ENCODE measurements around the gene PON3. TPM values are rescaled to one million over a fixed set of nuclear protein-coding genes. Genes with fewer than 3 reads are reported as not detected.

PON3 gene
- total and polyA plus RNA-seq, 2 of the 13 experiments (the other 11 are each of a cell fraction or from before 2014, with no cell fraction given): 23.6 to 37.8 TPM

DNA sequence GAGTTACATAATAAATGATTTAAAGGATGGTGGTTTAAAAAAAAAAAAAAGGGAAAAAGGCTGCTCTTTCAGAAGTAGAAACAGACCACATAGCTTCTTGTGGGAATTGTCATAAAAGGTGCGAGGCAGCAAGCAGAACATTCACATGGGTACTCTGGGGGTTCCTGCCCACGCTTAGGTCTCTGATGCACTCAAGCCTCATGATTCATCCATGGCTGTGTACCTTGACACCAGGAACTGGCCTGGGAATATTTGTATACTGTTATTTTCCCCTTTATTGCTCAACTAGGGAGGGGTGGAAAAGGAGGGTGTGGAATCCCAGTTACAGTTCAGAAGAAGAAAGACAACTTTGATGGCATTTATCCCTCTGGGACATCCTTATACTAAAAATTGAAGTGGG lies 34.7 kb upstream of the PON3 start (continued):
- TF ChIP-seq, protein P1, sequence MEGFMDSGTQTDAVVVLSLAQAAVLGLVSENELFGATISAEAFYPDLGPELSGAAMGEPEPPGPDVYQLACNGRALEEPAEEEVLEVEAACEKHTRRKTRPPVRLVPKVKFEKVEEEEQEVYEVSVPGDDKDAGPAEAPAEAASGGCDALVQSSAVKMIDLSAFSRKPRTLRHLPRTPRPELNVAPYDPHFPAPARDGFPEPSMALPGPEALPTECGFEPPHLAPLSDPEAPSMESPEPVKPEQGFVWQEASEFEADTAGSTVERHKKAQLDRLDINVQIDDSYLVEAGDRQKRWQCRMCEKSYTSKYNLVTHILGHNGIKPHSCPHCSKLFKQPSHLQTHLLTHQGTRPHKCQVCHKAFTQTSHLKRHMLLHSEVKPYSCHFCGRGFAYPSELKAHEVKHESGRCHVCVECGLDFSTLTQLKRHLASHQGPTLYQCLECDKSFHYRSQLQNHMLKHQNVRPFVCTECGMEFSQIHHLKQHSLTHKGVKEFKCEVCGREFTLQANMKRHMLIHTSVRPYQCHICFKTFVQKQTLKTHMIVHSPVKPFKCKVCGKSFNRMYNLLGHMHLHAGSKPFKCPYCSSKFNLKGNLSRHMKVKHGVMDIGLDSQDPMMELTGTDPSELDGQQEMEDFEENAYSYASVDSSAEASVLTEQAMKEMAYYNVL (CRISPR knock-in tag; IDR thresholded peaks at IDR 0.05; ENCODE audit: borderline replicate concordance): 0 out of 2 replicates have a peak, but pooled peaks have one; percentile 18
- TF ChIP-seq HNF4A (CRISPR knock-in tag; IDR thresholded peaks at IDR 0.05) (peak; percentile 62), ZKSCAN8 (CRISPR knock-in tag; IDR thresholded peaks at IDR 0.05; ENCODE audit: borderline replicate concordance) (no peak; the same call in 1 of the 2 replicates), ZNF562 (CRISPR knock-in tag; IDR thresholded peaks at IDR 0.05; ENCODE audit: borderline replicate concordance) (no peak), ERF (CRISPR knock-in tag; IDR thresholded peaks at IDR 0.05) (peak; percentile 61; the same call in 1 of the 2 replicates), ZNF331 (CRISPR knock-in tag; IDR thresholded peaks at IDR 0.05) (peak; percentile 42; the same call in 1 of the 2 replicates), JUND (CRISPR knock-in tag; IDR thresholded peaks at IDR 0.05) (peak; percentile 68), ZNF530 (CRISPR knock-in tag; IDR thresholded peaks at IDR 0.05; ENCODE audit: low read depth) (no peak), GATAD2A (CRISPR knock-in tag; IDR thresholded peaks at IDR 0.05) (peak; percentile 90), ZNF605 (CRISPR knock-in tag; IDR thresholded peaks at IDR 0.05) (no peak), CREB1 (IDR thresholded peaks at IDR 0.05) (no peak), CREB1 (CRISPR knock-in tag; IDR thresholded peaks at IDR 0.05) (peak; percentile 28; the same call in 1 of the 2 replicates), MZF1 (CRISPR knock-in tag; IDR thresholded peaks at IDR 0.05; ENCODE audit: borderline replicate concordance) (no peak), KLF16 (CRISPR knock-in tag; IDR thresholded peaks at IDR 0.05) (peak in 1 of 2 experiments; percentile 54; a peak in 1 of 4 replicates), NCOA2 (CRISPR knock-in tag; IDR thresholded peaks at IDR 0.05) (peak; percentile 61), NFKBIZ (CRISPR knock-in tag; IDR thresholded peaks at IDR 0.05) (0 out of 2 replicates have a peak, but pooled peaks have one; percentile 58), FOSL1 (CRISPR knock-in tag; IDR thresholded peaks at IDR 0.05; ENCODE audit: borderline replicate concordance) (peak; percentile 53; the same call in 1 of the 2 replicates), KDM1A (CRISPR knock-in tag; IDR thresholded peaks at IDR 0.05) (0 out of 2 replicates have a peak, but pooled peaks have one; percentile 32), RBM22 (optimal IDR thresholded peaks at IDR 0.05; ENCODE audit: low read length) (no peak), ZNF232 (CRISPR knock-in tag; IDR thresholded peaks at IDR 0.05; ENCODE audit: borderline replicate concordance) (no peak), ZNF124 (CRISPR knock-in tag; IDR thresholded peaks at IDR 0.05) (0 out of 2 replicates have a peak, but pooled peaks have one; percentile 33), NFIC (IDR thresholded peaks at IDR 0.05; ENCODE audit: low read length) (peak; percentile 60; the same call in 1 of the 2 replicates), ZNF143 (CRISPR knock-in tag; IDR thresholded peaks at IDR 0.05) (no peak)
- TF ChIP-seq, protein P2, sequence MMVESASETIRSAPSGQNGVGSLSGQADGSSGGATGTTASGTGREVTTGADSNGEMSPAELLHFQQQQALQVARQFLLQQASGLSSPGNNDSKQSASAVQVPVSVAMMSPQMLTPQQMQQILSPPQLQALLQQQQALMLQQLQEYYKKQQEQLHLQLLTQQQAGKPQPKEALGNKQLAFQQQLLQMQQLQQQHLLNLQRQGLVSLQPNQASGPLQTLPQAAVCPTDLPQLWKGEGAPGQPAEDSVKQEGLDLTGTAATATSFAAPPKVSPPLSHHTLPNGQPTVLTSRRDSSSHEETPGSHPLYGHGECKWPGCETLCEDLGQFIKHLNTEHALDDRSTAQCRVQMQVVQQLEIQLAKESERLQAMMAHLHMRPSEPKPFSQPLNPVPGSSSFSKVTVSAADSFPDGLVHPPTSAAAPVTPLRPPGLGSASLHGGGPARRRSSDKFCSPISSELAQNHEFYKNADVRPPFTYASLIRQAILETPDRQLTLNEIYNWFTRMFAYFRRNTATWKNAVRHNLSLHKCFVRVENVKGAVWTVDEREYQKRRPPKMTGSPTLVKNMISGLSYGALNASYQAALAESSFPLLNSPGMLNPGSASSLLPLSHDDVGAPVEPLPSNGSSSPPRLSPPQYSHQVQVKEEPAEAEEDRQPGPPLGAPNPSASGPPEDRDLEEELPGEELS (CRISPR knock-in tag; IDR thresholded peaks at IDR 0.05): peak; percentile 78
- TF ChIP-seq, protein P3, sequence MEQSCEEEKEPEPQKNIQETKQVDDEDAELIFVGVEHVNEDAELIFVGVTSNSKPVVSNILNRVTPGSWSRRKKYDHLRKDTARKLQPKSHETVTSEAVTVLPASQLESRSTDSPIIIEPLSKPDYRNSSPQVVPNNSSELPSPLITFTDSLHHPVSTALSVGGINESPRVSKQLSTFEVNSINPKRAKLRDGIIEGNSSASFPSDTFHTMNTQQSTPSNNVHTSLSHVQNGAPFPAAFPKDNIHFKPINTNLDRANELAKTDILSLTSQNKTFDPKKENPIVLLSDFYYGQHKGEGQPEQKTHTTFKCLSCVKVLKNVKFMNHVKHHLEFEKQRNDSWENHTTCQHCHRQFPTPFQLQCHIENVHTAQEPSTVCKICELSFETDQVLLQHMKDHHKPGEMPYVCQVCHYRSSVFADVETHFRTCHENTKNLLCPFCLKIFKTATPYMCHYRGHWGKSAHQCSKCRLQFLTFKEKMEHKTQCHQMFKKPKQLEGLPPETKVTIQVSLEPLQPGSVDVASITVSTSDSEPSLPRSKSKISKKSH (CRISPR knock-in tag; IDR thresholded peaks at IDR 0.05; ENCODE audit: borderline replicate concordance): no peak
- TF ChIP-seq, protein P4, sequence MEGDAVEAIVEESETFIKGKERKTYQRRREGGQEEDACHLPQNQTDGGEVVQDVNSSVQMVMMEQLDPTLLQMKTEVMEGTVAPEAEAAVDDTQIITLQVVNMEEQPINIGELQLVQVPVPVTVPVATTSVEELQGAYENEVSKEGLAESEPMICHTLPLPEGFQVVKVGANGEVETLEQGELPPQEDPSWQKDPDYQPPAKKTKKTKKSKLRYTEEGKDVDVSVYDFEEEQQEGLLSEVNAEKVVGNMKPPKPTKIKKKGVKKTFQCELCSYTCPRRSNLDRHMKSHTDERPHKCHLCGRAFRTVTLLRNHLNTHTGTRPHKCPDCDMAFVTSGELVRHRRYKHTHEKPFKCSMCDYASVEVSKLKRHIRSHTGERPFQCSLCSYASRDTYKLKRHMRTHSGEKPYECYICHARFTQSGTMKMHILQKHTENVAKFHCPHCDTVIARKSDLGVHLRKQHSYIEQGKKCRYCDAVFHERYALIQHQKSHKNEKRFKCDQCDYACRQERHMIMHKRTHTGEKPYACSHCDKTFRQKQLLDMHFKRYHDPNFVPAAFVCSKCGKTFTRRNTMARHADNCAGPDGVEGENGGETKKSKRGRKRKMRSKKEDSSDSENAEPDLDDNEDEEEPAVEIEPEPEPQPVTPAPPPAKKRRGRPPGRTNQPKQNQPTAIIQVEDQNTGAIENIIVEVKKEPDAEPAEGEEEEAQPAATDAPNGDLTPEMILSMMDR (CRISPR knock-in tag; IDR thresholded peaks at IDR 0.05): no peak

All from HepG2 (cell line).